Psoas muscle (tissue), 8 donors: ENCODE data around the gene SRD5A3. TPM values are rescaled to one million over a fixed set of nuclear protein-coding genes. Genes with fewer than 3 reads are reported as not detected.
A peak's percentile ranks its signal among the peaks of the same experiment; 100 is the strongest.

Experiments
- ATAC-seq, 4 donors: fragments of 200-7000 bp; cut with Tn5 transposase; one replicate each; pipeline ENCODE4 v1.9.1; 2020; ENCODE audit warnings: moderate library complexity in 3 of 4, mild to moderate bottlenecking in 2 of 4
- DNase-seq, 2 donors: peaks; one replicate each; pipeline ENCODE4 v3.0.0-alpha.2; 2020
- H3K27ac ChIP-seq: fragments of 200-600 bp; one replicate; pipeline ENCODE4 v1.8.0; 2022
- H3K27me3 ChIP-seq, 3 donors: fragments of 200-600 bp in 1 of 3; one replicate each; pipeline versions ENCODE4 v1.6.1 to v1.8.0; 2013 to 2022; ENCODE audit warnings: low read length in 2 of 3, mild to moderate bottlenecking in 2 of 3, moderate library complexity in 1 of 3; ENCODE audit not compliant: insufficient read depth in 3 of 3
- H3K36me3 ChIP-seq, 2 donors: fragments of 200-600 bp in 1 of 2; one replicate each; pipeline versions ENCODE4 v1.6.1 to v1.8.0; 2013 to 2022; ENCODE audit warnings: low read depth in 1 of 2, mild to moderate bottlenecking in 1 of 2, moderate library complexity in 1 of 2; ENCODE audit not compliant: insufficient read depth in 1 of 2
- H3K4me1 ChIP-seq: fragments of 200-600 bp; one replicate; pipeline ENCODE4 v1.8.0; 2022
- H3K4me3 ChIP-seq: fragments of 200-600 bp; one replicate; pipeline ENCODE4 v1.8.0; 2022; ENCODE audit warnings: mild to moderate bottlenecking
- H3K9me3 ChIP-seq: fragments of 200-600 bp; one replicate; pipeline ENCODE4 v1.8.0; 2022
- WGBS, 3 donors: extraction: QIAGEN DNeasy Blood & Tissue Kit; methylation state at CpG; one replicate each; pipeline versions ENCODE4 v1.1.6 to v1.1.7; 2013; 5-methylcytosine and 5-hydroxymethylcytosine counted together
- intact Hi-C, 2 donors: fragments of 100-400 bp; cut with DNase I; formaldehyde crosslinking; loops; one replicate each; pipeline versions ENCODE4 v1.11.0 to v1.14.2; 2022
- polyA plus RNA-seq, 3 donors: library from polyadenylated mRNA; stranded (reverse); fragments of 200-250 nt; gene quantifications; one replicate each; pipeline ENCODE4 v1.2.3, GENCODE V29; 2013
- total RNA-seq, 4 donors: library from RNA; stranded (reverse); fragmentation: NEBNext Ultra II Directional in 2 of 4; extraction: Animal tissue kit (Norgen Biotek cat#: 25700) in 2 of 4; gene quantifications; one replicate each; pipeline versions ENCODE4 v1.2.1 to v1.2.4, GENCODE V29; 2021 to 2023
- TF ChIP-seq, protein P1 (sequence below): fragments of 200-600 bp; IDR thresholded peaks from one replicate; pipeline ENCODE4 v1.8.0; 2022; ENCODE audit warnings: antibody characterized with exemption
- donor health status: healthy with polysubstance abuse.
- donor health status: DM: no; HTN: no; CAD: no; lungs with moderate emphysema.
- donor health status: Bipolar disorder and iron deficiency.
- donor health status: healthy.
- donor health status: DM: yes; HTN: yes; CAD: no.
- donor health status: DM: no; HTN: no; CAD: no.
- donor health status: DM: no; HTN: no; CAD: no.
- donor health status: DM: yes; HTN: yes; CAD: no.

The SRD5A3 gene
- total and polyA plus RNA-seq, 7 donors = 2.1 to 8.6 (median 4.0) TPM

DNA sequence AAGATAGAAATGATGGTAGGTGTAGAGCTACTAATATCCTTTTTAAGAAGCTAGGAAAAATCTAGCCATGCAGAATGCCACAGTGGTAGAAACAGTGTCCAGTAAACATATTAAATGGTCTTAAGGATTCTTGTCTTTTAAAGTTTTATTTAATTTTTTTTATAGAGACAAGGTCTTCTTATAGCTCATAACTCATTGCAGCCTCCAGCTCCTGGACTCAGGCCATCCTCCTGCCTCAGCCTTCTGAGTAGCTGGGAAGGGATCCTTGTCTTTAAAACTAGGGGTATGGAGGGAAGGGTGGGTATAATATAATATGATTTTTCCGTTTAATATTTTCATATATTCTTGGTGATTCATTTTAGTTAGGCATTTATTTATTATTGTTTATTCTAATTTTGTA lies 53.5 kb downstream of the SRD5A3 start:
- intact Hi-C loops = loop anchor here (5.0 kb wide), 2 partner anchors 42 to 148 kb away; partner anchors contain the start of gene CLOCK (in 1 of the 2)
- Histone ChIP-seq H3K4me1 (peaks cover 30% of the 10 kb centered on the region), H3K27me3 (no peaks in the 10 kb centered on the region), H3K36me3 (peaks cover 0 to 26% of the 10 kb centered on the region in 2 donors), H3K27ac (no peak overlapping the region), H3K9me3 (no peaks in the 10 kb centered on the region), H3K4me3 (peak overlapping the region; percentile 92)
- ATAC-seq = no peak
- TF ChIP-seq, protein P1, sequence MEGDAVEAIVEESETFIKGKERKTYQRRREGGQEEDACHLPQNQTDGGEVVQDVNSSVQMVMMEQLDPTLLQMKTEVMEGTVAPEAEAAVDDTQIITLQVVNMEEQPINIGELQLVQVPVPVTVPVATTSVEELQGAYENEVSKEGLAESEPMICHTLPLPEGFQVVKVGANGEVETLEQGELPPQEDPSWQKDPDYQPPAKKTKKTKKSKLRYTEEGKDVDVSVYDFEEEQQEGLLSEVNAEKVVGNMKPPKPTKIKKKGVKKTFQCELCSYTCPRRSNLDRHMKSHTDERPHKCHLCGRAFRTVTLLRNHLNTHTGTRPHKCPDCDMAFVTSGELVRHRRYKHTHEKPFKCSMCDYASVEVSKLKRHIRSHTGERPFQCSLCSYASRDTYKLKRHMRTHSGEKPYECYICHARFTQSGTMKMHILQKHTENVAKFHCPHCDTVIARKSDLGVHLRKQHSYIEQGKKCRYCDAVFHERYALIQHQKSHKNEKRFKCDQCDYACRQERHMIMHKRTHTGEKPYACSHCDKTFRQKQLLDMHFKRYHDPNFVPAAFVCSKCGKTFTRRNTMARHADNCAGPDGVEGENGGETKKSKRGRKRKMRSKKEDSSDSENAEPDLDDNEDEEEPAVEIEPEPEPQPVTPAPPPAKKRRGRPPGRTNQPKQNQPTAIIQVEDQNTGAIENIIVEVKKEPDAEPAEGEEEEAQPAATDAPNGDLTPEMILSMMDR = no peak
- WGBS, 3 donors = 82 to 89% (median 88%) methylated on average over 1 of the region's 1 CpG
- no peak for DNase-seq

DNA sequence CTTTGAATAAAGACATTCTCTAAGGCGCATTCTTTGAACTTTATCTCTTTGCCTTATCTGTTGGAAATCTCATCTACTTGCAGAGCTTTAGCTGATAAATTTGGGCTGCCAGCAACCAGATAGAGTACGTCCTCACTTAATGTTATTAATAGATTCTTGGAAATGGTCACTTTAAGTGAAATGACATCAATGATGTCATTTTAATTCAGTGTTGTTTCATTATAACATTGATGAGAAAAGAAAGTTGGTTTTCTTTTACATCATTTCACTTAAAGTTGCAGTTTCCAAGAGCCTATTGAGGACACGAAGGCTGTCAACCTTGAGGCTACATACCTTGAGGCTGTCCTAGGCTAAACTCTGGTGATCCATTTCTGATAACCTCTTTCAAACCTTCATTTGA lies 59.0 kb downstream of the SRD5A3 start:
- ATAC-seq = no peak
- Histone ChIP-seq H3K4me3 (no peak overlapping the region), H3K27me3 (no peaks in the 10 kb centered on the region), H3K9me3 (no peaks in the 10 kb centered on the region), H3K36me3 (peaks cover 3 to 49% of the 10 kb centered on the region in 2 donors), H3K4me1 (peaks cover 4% of the 10 kb centered on the region), H3K27ac (no peak overlapping the region)
- DNase-seq = no peak
- TF ChIP-seq, protein P1 = no peak
- 89 to 93% (median 93%) methylated on average over 3 of the region's 3 CpGs for WGBS, 3 donors
- intact Hi-C loops = no loop called here

DNA sequence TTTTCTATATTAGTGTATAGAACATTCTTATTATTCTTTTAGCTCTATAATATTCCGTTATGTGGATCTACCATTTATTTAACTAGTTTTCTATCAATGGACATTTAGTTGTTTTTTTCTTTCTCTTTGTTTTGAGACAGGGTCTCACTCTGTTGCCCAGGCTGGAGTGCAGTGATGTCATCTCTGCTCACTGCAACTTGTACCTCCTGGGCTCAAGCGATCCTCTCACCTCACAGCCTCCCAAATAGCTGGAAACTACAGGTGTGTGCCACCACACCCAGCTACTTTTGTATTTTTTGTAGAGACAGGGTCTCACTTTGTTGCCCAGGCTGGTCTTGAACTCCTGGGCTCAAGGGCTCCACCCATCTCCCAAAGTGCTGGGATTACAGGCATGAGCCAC lies 60.5 kb downstream of the SRD5A3 start:
- DNase-seq (no peak), ATAC-seq (no peak)
- H3K9me3 ChIP-seq = no peaks in the 10 kb centered on the region
- WGBS, 3 donors = 97 to 100% (median 97%) methylated on average over 2 of the region's 2 CpGs
- H3K27ac ChIP-seq = no peak overlapping the region
- H3K4me1 ChIP-seq = peaks cover 4% of the 10 kb centered on the region
- intact Hi-C loops = no loop called here
- H3K36me3 ChIP-seq = peaks cover 3 to 39% of the 10 kb centered on the region in 2 donors
- no peaks in the 10 kb centered on the region for H3K27me3 ChIP-seq
- H3K4me3 ChIP-seq = no peak overlapping the region
- TF ChIP-seq, protein P1 = no peak

DNA sequence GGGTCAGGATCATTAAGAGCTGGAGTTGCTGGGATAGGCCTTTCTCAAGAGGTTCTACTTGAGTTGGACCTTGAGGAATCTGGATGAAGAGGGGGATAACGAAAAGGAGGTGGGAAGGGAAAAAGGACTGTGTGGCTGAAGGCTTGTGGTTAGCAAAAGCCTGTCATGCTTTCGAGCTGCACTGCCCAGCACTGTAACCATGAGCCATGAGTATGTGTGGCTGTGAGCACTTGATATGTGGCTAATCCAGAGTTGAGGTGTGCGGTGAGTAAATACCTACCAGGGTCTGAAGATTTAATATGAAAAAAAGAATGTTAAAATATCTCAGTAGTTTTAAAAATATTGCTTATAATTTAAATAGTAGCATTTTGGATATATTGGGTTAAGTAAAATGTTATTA lies 61.1 kb downstream of the SRD5A3 start:
- H3K4me1 ChIP-seq = peaks cover 4% of the 10 kb centered on the region
- no peaks in the 10 kb centered on the region for H3K9me3 ChIP-seq
- intact Hi-C loops = no loop called here
- TF ChIP-seq, protein P1 = no peak
- no peak for ATAC-seq
- H3K27me3 ChIP-seq = no peaks in the 10 kb centered on the region
- no peak for DNase-seq
- 91 to 98% (median 92%) methylated on average over 3 of the region's 3 CpGs for WGBS, 3 donors
- H3K36me3 ChIP-seq = peaks cover 3 to 43% of the 10 kb centered on the region in 2 donors
- no peak overlapping the region for H3K27ac ChIP-seq
- H3K4me3 ChIP-seq = no peak overlapping the region

DNA sequence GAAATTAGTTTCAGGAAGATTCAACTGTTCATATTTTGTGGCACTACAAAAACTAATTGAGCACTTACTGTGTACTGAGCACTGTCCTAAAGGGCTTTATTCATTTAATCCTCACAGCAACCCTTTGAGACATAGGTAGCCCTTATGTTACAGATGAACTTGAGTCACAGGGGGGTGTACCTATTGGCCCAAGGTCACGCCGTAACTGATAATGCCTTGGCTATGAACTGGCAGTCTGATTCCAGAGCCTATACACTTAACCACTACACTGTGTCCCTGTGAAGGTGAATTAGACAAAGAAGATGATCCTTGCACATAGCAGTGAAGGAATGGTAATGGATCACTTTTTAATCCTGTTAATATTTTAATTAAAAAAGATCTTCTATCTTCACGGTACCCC lies 61.7 kb downstream of the SRD5A3 start:
- no peak for ATAC-seq
- no peaks in the 10 kb centered on the region for H3K27me3 ChIP-seq
- intact Hi-C loops = no loop called here
- TF ChIP-seq, protein P1 = no peak
- H3K4me3 ChIP-seq = no peak overlapping the region
- H3K27ac ChIP-seq = no peak overlapping the region
- H3K9me3 ChIP-seq = no peaks in the 10 kb centered on the region
- 84 to 91% (median 90%) methylated on average over 3 of the region's 3 CpGs for WGBS, 3 donors
- DNase-seq = no peak
- H3K4me1 ChIP-seq = peaks cover 4% of the 10 kb centered on the region
- H3K36me3 ChIP-seq = peaks cover 3 to 43% of the 10 kb centered on the region in 2 donors
